Measurements from ENCODE around the gene DDA1. TPM values are rescaled to one million over a fixed set of nuclear protein-coding genes. Genes with fewer than 3 reads are reported as not detected.

Gene DDA1
- total and polyA plus RNA-seq, 2 of the 13 experiments (the other 11 are each of a cell fraction or from before 2014, with no cell fraction given), result 24.5 to 26.0 TPM

DNA sequence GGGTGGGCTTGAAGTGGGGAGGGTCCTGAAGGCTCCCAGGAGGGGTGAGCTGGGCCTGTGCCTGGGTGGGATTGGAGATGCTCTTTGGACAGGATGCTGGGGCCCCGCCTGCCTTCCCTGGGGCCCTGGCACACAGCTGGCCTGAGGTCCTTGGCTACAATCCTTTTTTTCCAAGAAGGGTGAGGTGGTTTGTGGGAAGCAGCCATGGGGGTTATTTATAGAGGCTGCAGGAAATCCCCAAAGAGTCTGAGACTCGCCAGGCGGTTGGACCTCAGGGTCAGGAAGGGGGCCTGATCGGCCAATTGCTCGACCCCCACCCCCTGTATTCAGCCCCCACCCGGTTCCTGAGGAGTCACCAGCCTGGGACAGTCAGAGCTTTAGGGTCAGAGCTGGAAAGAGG, 38.0 kb downstream of the DDA1 start:
- H3K27ac ChIP-seq (ENCODE audit: extremely low read length, insufficient read depth, low read length), result no peak overlapping the region
- 23% methylated on average over 5 of the region's 6 CpGs for WGBS (ENCODE audit: low lambda C conversion rate)
- CTCF ChIA-PET (ENCODE audit: low intra/inter-chr PET ratio, low total read pairs), result interaction anchor here (4.2 kb wide), 1 partner anchor 39 kb away, joined by 49 read pairs; no protein-coding TSS in a partner anchor

DNA sequence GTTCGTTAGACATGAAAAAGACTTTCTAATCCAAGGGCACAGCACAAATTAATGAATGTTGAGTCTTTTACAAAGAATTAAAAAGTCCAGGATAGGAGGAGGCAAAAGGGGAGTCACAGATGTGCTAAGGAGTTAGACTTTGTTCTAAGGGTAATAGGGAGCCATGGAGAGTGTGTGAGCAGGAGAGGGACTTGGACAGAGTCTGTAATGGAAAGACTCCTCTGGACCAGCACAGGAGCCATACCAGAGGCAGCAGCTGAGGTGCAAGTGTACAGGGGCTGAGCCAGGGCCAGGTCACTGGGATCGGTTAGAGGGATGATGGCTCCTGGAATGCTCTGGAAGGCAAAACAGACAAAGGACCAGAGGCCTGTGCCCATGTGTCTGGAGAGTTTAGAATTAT, 38.5 kb downstream of the DDA1 start:
- TF ChIP-seq FOXK1 (CRISPR knock-in tag; IDR thresholded peaks at IDR 0.05; ENCODE audit: borderline replicate concordance, low read depth), result no peak
- no peak for TF ChIP-seq RXRA (CRISPR knock-in tag; IDR thresholded peaks at IDR 0.05)
- TF ChIP-seq, protein P1, sequence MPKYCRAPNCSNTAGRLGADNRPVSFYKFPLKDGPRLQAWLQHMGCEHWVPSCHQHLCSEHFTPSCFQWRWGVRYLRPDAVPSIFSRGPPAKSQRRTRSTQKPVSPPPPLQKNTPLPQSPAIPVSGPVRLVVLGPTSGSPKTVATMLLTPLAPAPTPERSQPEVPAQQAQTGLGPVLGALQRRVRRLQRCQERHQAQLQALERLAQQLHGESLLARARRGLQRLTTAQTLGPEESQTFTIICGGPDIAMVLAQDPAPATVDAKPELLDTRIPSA (CRISPR knock-in tag; IDR thresholded peaks at IDR 0.05; ENCODE audit: borderline replicate concordance), result no peak
- TF ChIP-seq, protein P2, sequence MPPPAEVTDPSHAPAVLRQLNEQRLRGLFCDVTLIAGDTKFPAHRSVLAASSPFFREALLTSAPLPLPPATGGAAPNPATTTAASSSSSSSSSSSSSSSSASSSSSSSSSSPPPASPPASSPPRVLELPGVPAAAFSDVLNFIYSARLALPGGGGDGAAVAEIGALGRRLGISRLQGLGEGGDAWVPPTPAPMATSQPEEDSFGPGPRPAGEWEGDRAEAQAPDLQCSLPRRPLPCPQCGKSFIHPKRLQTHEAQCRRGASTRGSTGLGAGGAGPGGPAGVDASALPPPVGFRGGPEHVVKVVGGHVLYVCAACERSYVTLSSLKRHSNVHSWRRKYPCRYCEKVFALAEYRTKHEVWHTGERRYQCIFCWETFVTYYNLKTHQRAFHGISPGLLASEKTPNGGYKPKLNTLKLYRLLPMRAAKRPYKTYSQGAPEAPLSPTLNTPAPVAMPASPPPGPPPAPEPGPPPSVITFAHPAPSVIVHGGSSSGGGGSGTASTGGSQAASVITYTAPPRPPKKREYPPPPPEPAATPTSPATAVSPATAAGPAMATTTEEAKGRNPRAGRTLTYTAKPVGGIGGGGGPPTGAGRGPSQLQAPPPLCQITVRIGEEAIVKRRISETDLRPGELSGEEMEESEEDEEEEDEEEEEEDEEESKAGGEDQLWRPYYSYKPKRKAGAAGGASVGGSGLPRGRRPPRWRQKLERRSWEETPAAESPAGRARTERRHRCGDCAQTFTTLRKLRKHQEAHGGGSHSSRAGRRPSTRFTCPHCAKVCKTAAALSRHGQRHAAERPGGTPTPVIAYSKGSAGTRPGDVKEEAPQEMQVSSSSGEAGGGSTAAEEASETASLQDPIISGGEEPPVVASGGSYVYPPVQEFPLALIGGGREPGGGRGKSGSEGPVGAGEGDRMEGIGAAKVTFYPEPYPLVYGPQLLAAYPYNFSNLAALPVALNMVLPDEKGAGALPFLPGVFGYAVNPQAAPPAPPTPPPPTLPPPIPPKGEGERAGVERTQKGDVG (CRISPR knock-in tag; IDR thresholded peaks at IDR 0.05; ENCODE audit: borderline replicate concordance), result no peak
- TF ChIP-seq ZSCAN22 (CRISPR knock-in tag; IDR thresholded peaks at IDR 0.05), result no peak
- no peak for TF ChIP-seq ZNF274 (CRISPR knock-in tag; IDR thresholded peaks at IDR 0.05)
- no peak for TF ChIP-seq ZFP36 (IDR thresholded peaks at IDR 0.05; ENCODE audit: borderline replicate concordance, low read depth, low read length, partially characterized antibody)
- H3K4me2 ChIP-seq (ENCODE audit: low read depth, low read length), result no peak overlapping the region
- H3K79me2 ChIP-seq (ENCODE audit: insufficient read depth, low read length), result no peaks in the 10 kb centered on the region
- intact Hi-C loops (cut with micrococcal nuclease; ENCODE audit: unreplicated experiment) (loop anchor here (10.0 kb wide), 1 partner anchor 117 kb away; the partner anchor contains the start of gene NXNL1), in situ Hi-C loops (cut with HindIII; ENCODE audit: extremely low pct_ligation_motif_present, low pct_unique_long_range_greater_than_20kb) (loop anchor here (5.0 kb wide), 1 partner anchor 39 kb away; no protein-coding TSS in a partner anchor)
- H3K4me3 ChIP-seq (replicated peaks in 1 of 3; ENCODE audit: insufficient read depth in 1 of 3, low read depth in 2 of 3, low read length in 3 of 3), result no peak overlapping the region
- 9% methylated on average over 2 of the region's 2 CpGs for WGBS (ENCODE audit: low lambda C conversion rate)
- no peak for DNase-seq (ENCODE audit: low spot score)
- no peak overlapping the region for H3K27ac ChIP-seq (ENCODE audit: extremely low read length, insufficient read depth, low read length)
- ChIA-PET POLR2A (interaction anchor here (1.6 kb wide), 1 partner anchor 10 kb away, joined by 5 read pairs; the partner anchor contains the start of gene GTPBP3), CTCF (ENCODE audit: low intra/inter-chr PET ratio, low total read pairs) (interaction anchor here (4.2 kb wide), 1 partner anchor 38 kb away, joined by 49 read pairs; no protein-coding TSS in a partner anchor)
- ATAC-seq, result no peak
- BruUV-seq (replicated peaks), result no TSS peak
- no peak overlapping the region for H2AFZ ChIP-seq (ENCODE audit: low read length)
- peaks cover 1 to 22% of the 10 kb centered on the region in 2 experiments; a peak in 3 of 5 replicates for H3K27me3 ChIP-seq (ENCODE audit: control insufficient read depth in 1 of 2, insufficient read depth in 2 of 2, low read length in 2 of 2)
- no peaks in the 10 kb centered on the region for H3K9me3 ChIP-seq (ENCODE audit: low read length)
- FAIRE-seq, result no peak
- peaks cover 19% of the 10 kb centered on the region; the same call in 1 of the 2 replicates for H3K4me1 ChIP-seq (ENCODE audit: insufficient read depth, low read length)
- no peaks in the 10 kb centered on the region for H3K36me3 ChIP-seq (replicated peaks in 1 of 2; ENCODE audit: control insufficient read depth in 1 of 2, insufficient read depth in 2 of 2, low read length in 2 of 2)
- no peaks in the 10 kb centered on the region for H4K20me1 ChIP-seq (ENCODE audit: insufficient read depth, low read length)
- no peak overlapping the region for H3K9ac ChIP-seq (ENCODE audit: insufficient read depth, low read depth, low read length)

More for the DNA sequence above, 38.0 kb downstream of the DDA1 start:
- POLR2A ChIA-PET, result interaction anchor here (1.6 kb wide), 1 partner anchor 10 kb away, joined by 5 read pairs; the partner anchor contains the start of gene GTPBP3
- TF ChIP-seq, protein P3, sequence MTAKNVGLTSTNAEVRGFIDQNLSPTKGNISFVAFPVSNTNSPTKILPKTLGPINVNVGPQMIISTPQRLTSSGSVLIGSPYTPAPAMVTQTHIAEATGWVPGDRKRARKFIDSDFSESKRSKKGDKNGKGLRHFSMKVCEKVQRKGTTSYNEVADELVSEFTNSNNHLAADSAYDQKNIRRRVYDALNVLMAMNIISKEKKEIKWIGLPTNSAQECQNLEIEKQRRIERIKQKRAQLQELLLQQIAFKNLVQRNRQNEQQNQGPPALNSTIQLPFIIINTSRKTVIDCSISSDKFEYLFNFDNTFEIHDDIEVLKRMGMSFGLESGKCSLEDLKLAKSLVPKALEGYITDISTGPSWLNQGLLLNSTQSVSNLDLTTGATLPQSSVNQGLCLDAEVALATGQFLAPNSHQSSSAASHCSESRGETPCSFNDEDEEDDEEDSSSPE (CRISPR knock-in tag; IDR thresholded peaks at IDR 0.05), result no peak
- no peak for TF ChIP-seq AGO1 (IDR thresholded peaks at IDR 0.05; ENCODE audit: low read depth, low read length, poor library complexity, severe bottlenecking)
- no peak for TF ChIP-seq SALL2 (CRISPR knock-in tag; IDR thresholded peaks at IDR 0.05)
- Histone ChIP-seq H3K9me3 (ENCODE audit: low read length) (no peaks in the 10 kb centered on the region), H4K20me1 (ENCODE audit: insufficient read depth, low read length) (no peaks in the 10 kb centered on the region), H3K27me3 (ENCODE audit: control insufficient read depth in 1 of 2, insufficient read depth in 2 of 2, low read length in 2 of 2) (peaks cover 1 to 20% of the 10 kb centered on the region in 2 experiments; a peak in 3 of 5 replicates), H3K36me3 (replicated peaks in 1 of 2; ENCODE audit: control insufficient read depth in 1 of 2, insufficient read depth in 2 of 2, low read length in 2 of 2) (no peaks in the 10 kb centered on the region), H3K4me3 (replicated peaks in 1 of 3; ENCODE audit: insufficient read depth in 1 of 3, low read depth in 2 of 3, low read length in 3 of 3) (no peak overlapping the region), H3K79me2 (ENCODE audit: insufficient read depth, low read length) (no peaks in the 10 kb centered on the region), H3K9ac (ENCODE audit: insufficient read depth, low read depth, low read length) (no peak overlapping the region), H3K4me1 (ENCODE audit: insufficient read depth, low read length) (peaks cover 20% of the 10 kb centered on the region; the same call in 1 of the 2 replicates), H2AFZ (ENCODE audit: low read length) (no peak overlapping the region), H3K4me2 (ENCODE audit: low read depth, low read length) (no peak overlapping the region)
- ATAC-seq (no peak), FAIRE-seq (no peak), DNase-seq (ENCODE audit: low spot score) (no peak)
- no TSS peak for BruUV-seq (replicated peaks)
- intact Hi-C loops (cut with micrococcal nuclease; ENCODE audit: unreplicated experiment), result loop anchor here (10.0 kb wide), 1 partner anchor 117 kb away; the partner anchor contains the start of gene NXNL1
- in situ Hi-C loops (cut with HindIII; ENCODE audit: extremely low pct_ligation_motif_present, low pct_unique_long_range_greater_than_20kb), result loop anchor here (5.0 kb wide), 1 partner anchor 40 kb away; no protein-coding TSS in a partner anchor
